ENCODE results near the gene TFPI. TPM values are rescaled to one million over a fixed set of nuclear protein-coding genes. Genes with fewer than 3 reads are reported as not detected.

TFPI gene
- total RNA-seq, 4 donors from 2014 or later, result 7.1 to 28.9 (median 20.2) TPM

GRCh38 chr2:187495324-187495723, 58.9 kb downstream of the TFPI start:
- no peak for TF ChIP-seq EP300 (IDR thresholded peaks at IDR 0.05; ENCODE audit: low read depth)
- TF ChIP-seq POLR2A (IDR thresholded peaks at IDR 0.05), result no peak
- DNase-seq, result no peak
- WGBS, 2 donors (ENCODE audit: low coverage in 1 of 2), result 58 to 88% methylated on average over 1 of the region's 1 CpG
- Histone ChIP-seq H3K4me3 (no peak overlapping the region), H3K36me3 (no peaks in the 10 kb centered on the region), H3K27ac (no peak overlapping the region), H3K27me3 (no peaks in the 10 kb centered on the region), H3K4me1 (peaks cover 0 to 3% (median 0%) of the 10 kb centered on the region in 4 donors), H3K9me3 (no peaks in the 10 kb centered on the region)
- in situ Hi-C loops (cut with MboI; ENCODE audit: low pct_ligation_motif_present in 1 of 4, low pct_unique_long_range_greater_than_20kb in 1 of 4, low sequenced_read_pairs in 3 of 4), result loop anchor here in 1 of 4 donors (25.0 kb wide), 1 partner anchor 342 kb away; no protein-coding TSS in a partner anchor
- intact Hi-C loops (cut with DNase I; ENCODE audit: low total_unique reads), result no loop called here

GRCh38 chr2:187493877-187494568, 60.2 kb downstream of the TFPI start:
- Histone ChIP-seq H3K27me3 (no peaks in the 10 kb centered on the region), H3K36me3 (no peaks in the 10 kb centered on the region), H3K4me3 (no peak overlapping the region), H3K27ac (no peak overlapping the region), H3K4me1 (no peaks in the 10 kb centered on the region), H3K9me3 (no peaks in the 10 kb centered on the region)
- in situ Hi-C loops (cut with MboI; ENCODE audit: low pct_ligation_motif_present in 1 of 4, low pct_unique_long_range_greater_than_20kb in 1 of 4, low sequenced_read_pairs in 3 of 4), result loop anchor here in 1 of 4 donors (25.0 kb wide), 1 partner anchor 343 kb away; no protein-coding TSS in a partner anchor
- TF ChIP-seq CTCF (IDR thresholded peaks at IDR 0.05) (no peak), EP300 (IDR thresholded peaks at IDR 0.05; ENCODE audit: low read depth) (no peak), POLR2A (IDR thresholded peaks at IDR 0.05) (no peak), POLR2AphosphoS5 (IDR thresholded peaks at IDR 0.05) (no peak)
- WGBS, 2 donors (ENCODE audit: low coverage in 1 of 2), result 90% methylated on average over 3 of the region's 3 CpGs; no CpG with 5 or more reads in 1 of the 2 donors
- intact Hi-C loops (cut with DNase I; ENCODE audit: low total_unique reads), result no loop called here
- DNase-seq, result no peak

GRCh38 chr2:187493180-187493579, 61.1 kb downstream of the TFPI start:
- no peaks in the 10 kb centered on the region for H3K36me3 ChIP-seq
- 97% methylated on average over 5 of the region's 5 CpGs; no CpG with 5 or more reads in 1 of the 2 donors for WGBS, 2 donors (ENCODE audit: low coverage in 1 of 2)
- H3K27me3 ChIP-seq, result no peaks in the 10 kb centered on the region
- H3K9me3 ChIP-seq, result no peaks in the 10 kb centered on the region
- H3K27ac ChIP-seq, result no peak overlapping the region
- no peaks in the 10 kb centered on the region for H3K4me1 ChIP-seq
- DNase-seq, result no peak
- TF ChIP-seq POLR2A (IDR thresholded peaks at IDR 0.05) (no peak), POLR2AphosphoS5 (IDR thresholded peaks at IDR 0.05) (no peak), EP300 (IDR thresholded peaks at IDR 0.05; ENCODE audit: low read depth) (no peak), CTCF (IDR thresholded peaks at IDR 0.05) (no peak)
- intact Hi-C loops (cut with DNase I; ENCODE audit: low total_unique reads), result no loop called here
- H3K4me3 ChIP-seq, result no peak overlapping the region
- in situ Hi-C loops (cut with MboI; ENCODE audit: low pct_ligation_motif_present in 1 of 4, low pct_unique_long_range_greater_than_20kb in 1 of 4, low sequenced_read_pairs in 3 of 4), result loop anchor here in 1 of 4 donors (25.0 kb wide), 1 partner anchor 344 kb away; no protein-coding TSS in a partner anchor

GRCh38 chr2:187486241-187486640, 68.0 kb downstream of the TFPI start:
- in situ Hi-C loops (cut with MboI; ENCODE audit: low pct_ligation_motif_present in 1 of 4, low pct_unique_long_range_greater_than_20kb in 1 of 4, low sequenced_read_pairs in 3 of 4), result loop anchor here in 1 of 4 donors (25.0 kb wide), 1 partner anchor 351 kb away; no protein-coding TSS in a partner anchor
- Histone ChIP-seq H3K9me3 (no peaks in the 10 kb centered on the region), H3K27me3 (no peaks in the 10 kb centered on the region)

More at GRCh38 chr2:187486241-187486640, 68.0 kb downstream of the TFPI start:
- TF ChIP-seq EP300 (IDR thresholded peaks at IDR 0.05; ENCODE audit: low read depth), result no peak
- TF ChIP-seq CTCF (IDR thresholded peaks at IDR 0.05), result no peak
- TF ChIP-seq POLR2AphosphoS5 (IDR thresholded peaks at IDR 0.05), result no peak
- no peak for TF ChIP-seq POLR2A (IDR thresholded peaks at IDR 0.05)
- H3K4me3 ChIP-seq, result no peak overlapping the region
- no peak for DNase-seq
- H3K36me3 ChIP-seq, result no peaks in the 10 kb centered on the region
- no peaks in the 10 kb centered on the region for H3K4me1 ChIP-seq
- intact Hi-C loops (cut with DNase I; ENCODE audit: low total_unique reads), result no loop called here
- no peak overlapping the region for H3K27ac ChIP-seq

Measured in transverse colon (tissue), 4 donors.